ENCODE results near the gene PAX4. TPM values are rescaled to one million over a fixed set of nuclear protein-coding genes. Genes with fewer than 3 reads are reported as not detected.

Gene PAX4
- total and polyA plus RNA-seq, 2 of the 4 experiments (the other 2 are of a cell fraction), result not detected

GRCh38 chr7:127608446-127608845, 9.5 kb downstream of the PAX4 start:
- intact Hi-C loops (cut with micrococcal nuclease), result no loop called here
- no peak for ATAC-seq (ENCODE audit: low read depth)
- no TSS peak for BruUV-seq (replicated peaks)

More at GRCh38 chr7:127608446-127608845, 9.5 kb downstream of the PAX4 start:
- no peaks in the 10 kb centered on the region for H4K20me1 ChIP-seq (ENCODE audit: insufficient read depth, low read length)
- H4K8ac ChIP-seq (ENCODE audit: low read depth in 2 of 2, low read length in 2 of 2), result no peak overlapping the region
- H3K4me3 ChIP-seq (ENCODE audit: insufficient read depth, low read depth, low read length), result no peak overlapping the region
- DNase-seq, result no peak
- dilution Hi-C loops (cut with HindIII; ENCODE audit: low sequenced_read_pairs, unreplicated experiment), result no loop called here
- H2BK20ac ChIP-seq (ENCODE audit: low read depth, low read length), result no peak overlapping the region
- no peaks in the 10 kb centered on the region for H3K9me1 ChIP-seq (ENCODE audit: insufficient read depth, low read length)
- no peak overlapping the region for H4K5ac ChIP-seq (ENCODE audit: low read depth, low read length)
- no peaks in the 10 kb centered on the region for H3K79me1 ChIP-seq (ENCODE audit: low read depth in 1 of 2, low read length in 2 of 2)
- no CpG with 5 or more reads among the region's 6 CpGs for WGBS, 2 experiments (ENCODE audit: extremely low coverage in 2 of 2, insufficient read length in 1 of 2)
- H2AK5ac ChIP-seq (ENCODE audit: low read depth, low read length), result no peak overlapping the region
- H3K56ac ChIP-seq (ENCODE audit: extremely low read depth, insufficient read depth, low read length), result no peak overlapping the region
- H3K4ac ChIP-seq (ENCODE audit: low read depth, low read length), result no peak overlapping the region
- H2BK120ac ChIP-seq (ENCODE audit: low read depth, low read length), result no peak overlapping the region
- H4K91ac ChIP-seq (ENCODE audit: insufficient read depth, low read depth, low read length), result no peak overlapping the region
- H3K27ac ChIP-seq (ENCODE audit: insufficient read depth, low read length), result no peak overlapping the region
- TF ChIP-seq CHD1 (IDR thresholded peaks at IDR 0.05; ENCODE audit: low read depth, low read length) (no peak), POLR2A (IDR thresholded peaks at IDR 0.05; ENCODE audit: low read depth, low read length) (no peak), NFE2L2 (IDR thresholded peaks at IDR 0.05; ENCODE audit: low read depth, low read length) (no peak), FOS (IDR thresholded peaks at IDR 0.05; ENCODE audit: low read depth, low read length) (no peak), USF2 (IDR thresholded peaks at IDR 0.05; ENCODE audit: low read depth, low read length) (no peak), RCOR1 (IDR thresholded peaks at IDR 0.05; ENCODE audit: insufficient replicate concordance, low read length) (no peak), BHLHE40 (IDR thresholded peaks at IDR 0.05; ENCODE audit: low read depth, low read length) (no peak), RAD21 (IDR thresholded peaks at IDR 0.05; ENCODE audit: low read length) (no peak), MAFK (IDR thresholded peaks at IDR 0.05; ENCODE audit: low read depth, low read length) (no peak), CEBPB (IDR thresholded peaks at IDR 0.05; ENCODE audit: low read depth, low read length) (no peak), MXI1 (IDR thresholded peaks at IDR 0.05; ENCODE audit: borderline replicate concordance, low read depth, low read length) (no peak), SMC3 (IDR thresholded peaks at IDR 0.05; ENCODE audit: low read depth, low read length) (no peak), MAZ (IDR thresholded peaks at IDR 0.05; ENCODE audit: borderline replicate concordance, low read depth, low read length) (no peak), RFX5 (IDR thresholded peaks at IDR 0.05; ENCODE audit: low read depth, low read length) (no peak), ELK1 (IDR thresholded peaks at IDR 0.05; ENCODE audit: borderline replicate concordance, low read depth, low read length) (no peak)
- TF ChIP-seq, protein P1, sequence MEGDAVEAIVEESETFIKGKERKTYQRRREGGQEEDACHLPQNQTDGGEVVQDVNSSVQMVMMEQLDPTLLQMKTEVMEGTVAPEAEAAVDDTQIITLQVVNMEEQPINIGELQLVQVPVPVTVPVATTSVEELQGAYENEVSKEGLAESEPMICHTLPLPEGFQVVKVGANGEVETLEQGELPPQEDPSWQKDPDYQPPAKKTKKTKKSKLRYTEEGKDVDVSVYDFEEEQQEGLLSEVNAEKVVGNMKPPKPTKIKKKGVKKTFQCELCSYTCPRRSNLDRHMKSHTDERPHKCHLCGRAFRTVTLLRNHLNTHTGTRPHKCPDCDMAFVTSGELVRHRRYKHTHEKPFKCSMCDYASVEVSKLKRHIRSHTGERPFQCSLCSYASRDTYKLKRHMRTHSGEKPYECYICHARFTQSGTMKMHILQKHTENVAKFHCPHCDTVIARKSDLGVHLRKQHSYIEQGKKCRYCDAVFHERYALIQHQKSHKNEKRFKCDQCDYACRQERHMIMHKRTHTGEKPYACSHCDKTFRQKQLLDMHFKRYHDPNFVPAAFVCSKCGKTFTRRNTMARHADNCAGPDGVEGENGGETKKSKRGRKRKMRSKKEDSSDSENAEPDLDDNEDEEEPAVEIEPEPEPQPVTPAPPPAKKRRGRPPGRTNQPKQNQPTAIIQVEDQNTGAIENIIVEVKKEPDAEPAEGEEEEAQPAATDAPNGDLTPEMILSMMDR (conservative IDR thresholded peaks at IDR 0.05; ENCODE audit: low read depth, low read length), result no peak
- H3K18ac ChIP-seq (ENCODE audit: low read depth, low read length), result no peak overlapping the region
- no peak overlapping the region for H3K23ac ChIP-seq (ENCODE audit: low read depth, low read length)
- POLR2A ChIA-PET (ENCODE audit: unreplicated experiment), result no interaction called here
- H2AFZ ChIP-seq (replicated peaks; ENCODE audit: low read length, poor library complexity), result no peak overlapping the region
- no peaks in the 10 kb centered on the region for H3K4me1 ChIP-seq (ENCODE audit: control insufficient read depth, insufficient read depth, low read length)
- H3K9me3 ChIP-seq (ENCODE audit: control insufficient read depth, insufficient read depth, low read length), result peaks cover 5% of the 10 kb centered on the region
- peaks cover 21% of the 10 kb centered on the region for H3K27me3 ChIP-seq (ENCODE audit: control insufficient read depth, insufficient read depth, low read length)
- CTCF ChIA-PET, result no interaction called here
- no peaks in the 10 kb centered on the region for H3K36me3 ChIP-seq (ENCODE audit: control insufficient read depth, insufficient read depth, low read length)
- H2BK5ac ChIP-seq (ENCODE audit: low read depth, low read length, poor library complexity, severe bottlenecking), result no peak overlapping the region
- in situ Hi-C loops (cut with MboI; ENCODE audit: low sequenced_read_pairs), result no loop called here
- no peak overlapping the region for H3K9ac ChIP-seq (ENCODE audit: low read depth, low read length)
- H2AK9ac ChIP-seq (replicated peaks; ENCODE audit: low read depth, low read length, poor library complexity), result no peak overlapping the region
- H3K14ac ChIP-seq (replicated peaks; ENCODE audit: low read depth, low read length), result no peak overlapping the region
- H3K4me2 ChIP-seq (ENCODE audit: low read depth, low read length), result no peak overlapping the region
- H2BK15ac ChIP-seq (ENCODE audit: low read depth, low read length), result no peak overlapping the region

Data from IMR-90 (cell line).